Measurements from ENCODE around the gene YY1.

Gene YY1

GRCh38 chr14:100252684-100253083 lies 13.7 kb downstream of the YY1 start:
- TF ChIP-seq CTCF (IDR thresholded peaks at IDR 0.05; ENCODE audit: borderline replicate concordance, insufficient read depth, low read depth, low read length): no peak
- no peak overlapping the region for H3K4me3 ChIP-seq (ENCODE audit: low read depth, low read length)

- no peak overlapping the region for H3K4me3 ChIP-seq (ENCODE audit: low read depth, low read length)
- no peak for TF ChIP-seq CTCF (IDR thresholded peaks at IDR 0.05; ENCODE audit: borderline replicate concordance, insufficient read depth, low read depth, low read length)
These were observed 17.5 kb downstream of the YY1 start for GRCh38 chr14:100256339-100256895.

- no peak overlapping the region for H3K4me3 ChIP-seq (ENCODE audit: low read depth, low read length)
- no peak for TF ChIP-seq CTCF (IDR thresholded peaks at IDR 0.05; ENCODE audit: borderline replicate concordance, insufficient read depth, low read depth, low read length)
These were observed 22.7 kb downstream of the YY1 start for GRCh38 chr14:100261621-100262020.

- TF ChIP-seq CTCF (IDR thresholded peaks at IDR 0.05; ENCODE audit: borderline replicate concordance, insufficient read depth, low read depth, low read length): no peak
- no peak overlapping the region for H3K4me3 ChIP-seq (ENCODE audit: low read depth, low read length)
These were observed 23.6 kb downstream of the YY1 start for GRCh38 chr14:100262545-100262944.

- TF ChIP-seq CTCF (IDR thresholded peaks at IDR 0.05; ENCODE audit: borderline replicate concordance, insufficient read depth, low read depth, low read length): no peak
- H3K4me3 ChIP-seq (ENCODE audit: low read depth, low read length): no peak overlapping the region
These were observed 24.2 kb downstream of the YY1 start for GRCh38 chr14:100263141-100263540.

- H3K4me3 ChIP-seq (ENCODE audit: low read depth, low read length): no peak overlapping the region
- no peak for TF ChIP-seq CTCF (IDR thresholded peaks at IDR 0.05; ENCODE audit: borderline replicate concordance, insufficient read depth, low read depth, low read length)
These were observed 29.0 kb downstream of the YY1 start for GRCh38 chr14:100267990-100268389.

- TF ChIP-seq CTCF (IDR thresholded peaks at IDR 0.05; ENCODE audit: borderline replicate concordance, insufficient read depth, low read depth, low read length): no peak
- no peak overlapping the region for H3K4me3 ChIP-seq (ENCODE audit: low read depth, low read length)
These were observed 29.8 kb downstream of the YY1 start for GRCh38 chr14:100268591-100269207.

All from GM12875 (cell line).